Endothelial cell of umbilical vein (primary cell): ENCODE results near the gene COG5. TPM values are rescaled to one million over a fixed set of nuclear protein-coding genes. Genes with fewer than 3 reads are reported as not detected.

Source experiments
- BruUV-seq: library from RNA; stranded (reverse); fragments of 400-500 nt; replicated peaks from 2 replicates; lab custom pipeline; 2021; lab: Mats Ljungman, UMichigan
- CTCF ChIA-PET: fragments of 300-600, 350-600 bp; sonication (Branson Sonifier 250); formaldehyde crosslinking; loops from one replicate; lab custom pipeline; 2021; ENCODE audit warnings: antibody characterized with exemption, inconsistent platforms; lab: Charles Lee
- POLR2A ChIA-PET: fragments of 300-600, 350-600 bp; sonication (Branson Sonifier 250); formaldehyde crosslinking; loops from one replicate; lab custom pipeline; 2021; ENCODE audit warnings: antibody characterized with exemption, inconsistent platforms; lab: Charles Lee
- DNase-seq: peaks from one replicate; pipeline ENCODE4 v3.0.0-alpha.2; 2011; ENCODE audit warnings: low read depth, low spot score
- FAIRE-seq: peaks from 2 replicates; lab custom pipeline; 2011; peaks lifted over from hg19 to GRCh38; lab: Jason Lieb, UNC
- H2AFZ ChIP-seq: 2 replicates; pipeline ENCODE4 v1.6.0; 2012; ENCODE audit warnings: low read depth, low read length, control low read depth, inconsistent platforms
- H3K27ac ChIP-seq: 2 replicates; pipeline ENCODE4 v1.5.1; 2011; ENCODE audit warnings: low read depth, mild to moderate bottlenecking, control low read depth, low read length, moderate library complexity; ENCODE audit not compliant: insufficient read depth
- H3K27me3 ChIP-seq, 2 experiments: 2 replicates each; pipeline versions ENCODE4 v1.6.0 to v1.6.1; 2011; ENCODE audit warnings: low read length in 2 of 2, mixed read lengths in 1 of 2; ENCODE audit not compliant: control insufficient read depth in 2 of 2, insufficient read depth in 2 of 2
- H3K36me3 ChIP-seq, 2 experiments: 2 replicates in 1 of 2; 3 replicates in 1 of 2; pipeline ENCODE4 v1.5.1; 2011; ENCODE audit warnings: low read length in 2 of 2, mild to moderate bottlenecking in 1 of 2, moderate library complexity in 1 of 2; ENCODE audit not compliant: control insufficient read depth in 2 of 2, insufficient read depth in 2 of 2; ENCODE audit errors: extremely low read depth in 1 of 2
- H3K4me1 ChIP-seq: 3 replicates; pipeline ENCODE4 v1.5.1; 2011; ENCODE audit warnings: mild to moderate bottlenecking, low read length; ENCODE audit not compliant: control insufficient read depth, insufficient read depth; ENCODE audit errors: extremely low read depth
- H3K4me2 ChIP-seq: 2 replicates; pipeline ENCODE4 v1.6.1; 2011; ENCODE audit warnings: low read length, control low read depth, mixed read lengths; ENCODE audit not compliant: insufficient read depth
- H3K4me3 ChIP-seq, 3 experiments: fragments of 200-600 bp in 1 of 3; sonication (generic), shearing (Covaris generic) in 1 of 3; replicated peaks in 1 of 3; 2 replicates each; pipeline ENCODE4 v1.5.1; 2011 to 2016; ENCODE audit warnings: control low read depth in 3 of 3, low read length in 3 of 3, mild to moderate bottlenecking in 2 of 3, inconsistent platforms in 1 of 3, low read depth in 1 of 3, moderate library complexity in 1 of 3; ENCODE audit not compliant: insufficient read depth in 1 of 3
- H3K79me2 ChIP-seq: 2 replicates; pipeline ENCODE4 v1.6.0; 2012; ENCODE audit warnings: low read length, inconsistent platforms; ENCODE audit not compliant: control insufficient read depth, insufficient read depth
- H3K9ac ChIP-seq: replicated peaks from 2 replicates; pipeline ENCODE3; 2011; ENCODE audit warnings: low read length, control low read depth; ENCODE audit not compliant: insufficient read depth; ENCODE audit errors: extremely low read depth
- H3K9me1 ChIP-seq: replicated peaks from 3 replicates; pipeline ENCODE4 v1.6.0; 2011; ENCODE audit warnings: mild to moderate bottlenecking, low read length; ENCODE audit not compliant: control insufficient read depth, insufficient read depth; ENCODE audit errors: extremely low read depth
- H3K9me3 ChIP-seq: replicated peaks from 2 replicates; pipeline ENCODE4 v1.5.1; 2012; ENCODE audit warnings: low read length, inconsistent platforms; ENCODE audit not compliant: control insufficient read depth, insufficient read depth
- H4K20me1 ChIP-seq: replicated peaks from 2 replicates; pipeline ENCODE3; 2011; ENCODE audit warnings: mild to moderate bottlenecking, low read length; ENCODE audit not compliant: control insufficient read depth, insufficient read depth; ENCODE audit errors: extremely low read depth
- CTCF ChIP-seq, 2 donors: IDR thresholded peaks; 1 replicate in 1 of 2; 2 replicates in 1 of 2; pipeline ENCODE4 v1.5.1; 2011; ENCODE audit warnings: low read length in 2 of 2, mild to moderate bottlenecking in 2 of 2, moderate library complexity in 2 of 2, control low read depth in 1 of 2, inconsistent platforms in 1 of 2, low read depth in 1 of 2; ENCODE audit not compliant: insufficient read depth in 1 of 2; ENCODE audit errors: extremely low read depth in 1 of 2
- EZH2 ChIP-seq: IDR thresholded peaks from 2 replicates; pipeline ENCODE4 v1.6.1; 2012; ENCODE audit warnings: borderline replicate concordance, low read depth, mild to moderate bottlenecking, moderate library complexity, low read length, inconsistent platforms; ENCODE audit not compliant: severe bottlenecking
- FOS ChIP-seq: IDR thresholded peaks from 2 replicates; pipeline ENCODE4 v1.6.1; 2011; ENCODE audit warnings: mild to moderate bottlenecking, low read length, moderate library complexity, borderline replicate concordance; ENCODE audit not compliant: insufficient read depth
- GATA2 ChIP-seq: IDR thresholded peaks from 2 replicates; pipeline ENCODE4 v1.7.0; 2011; ENCODE audit warnings: low read depth, mild to moderate bottlenecking, moderate library complexity, mixed read lengths, low read length; ENCODE audit not compliant: insufficient read length, insufficient read depth
- JUN ChIP-seq: IDR thresholded peaks from 2 replicates; pipeline ENCODE4 v1.6.1; 2011; ENCODE audit warnings: borderline replicate concordance, low read depth; ENCODE audit not compliant: insufficient read length, insufficient read depth
- MAX ChIP-seq: IDR thresholded peaks from 2 replicates; pipeline ENCODE4 v1.6.1; 2011; ENCODE audit not compliant: insufficient read depth, insufficient read length
- MYC ChIP-seq: IDR thresholded peaks from one replicate; pipeline ENCODE4 v1.6.1; 2011; ENCODE audit warnings: mild to moderate bottlenecking, low read depth, low read length
- POLR2A ChIP-seq: IDR thresholded peaks from 2 replicates; pipeline ENCODE4 v1.6.1; 2012; ENCODE audit warnings: low read depth, mild to moderate bottlenecking, control low read depth, low read length
- POLR2AphosphoS5 ChIP-seq: IDR thresholded peaks from 2 replicates; pipeline ENCODE4 v1.6.1; 2012; ENCODE audit warnings: low read depth, mild to moderate bottlenecking, control low read depth, low read length, moderate library complexity; ENCODE audit not compliant: insufficient read depth
- dilution Hi-C: fragments of 300-500 bp; cut with MboI; formaldehyde crosslinking; loops from one replicate; pipeline ENCODE4 v1.15.0; 2019; ENCODE audit warnings: low sequenced_read_pairs; ENCODE audit not compliant: extremely low pct_ligation_motif_present
- intact Hi-C: fragments of 100-400 bp; cut with micrococcal nuclease; formaldehyde crosslinking; loops from one replicate; pipeline ENCODE4 v1.10.0; 2022
- polyA plus RNA-seq, 4 experiments: library from polyadenylated mRNA; depleted of rRNA in 3 of 4; stranded (reverse) in 3 of 4; unstranded in 1 of 4; fragments of >200 nt; gene quantifications; 2 replicates each; pipeline versions ENCODE4 v1.2.1 to v1.2.3, GENCODE V29; 2011 to 2012; ENCODE audit warnings: missing spikeins in 1 of 4
- total RNA-seq: library from RNA; stranded (reverse); gene quantifications from 2 replicates; pipeline ENCODE4 v1.2.3, GENCODE V29; 2021

Gene COG5
- total and polyA plus RNA-seq, 2 donors (not counting 3 experiments of a cell fraction or from before 2014, with no cell fraction given) = 18.8 to 45.3 TPM

GRCh38 chr7:107186240-107186639 is 377.5 kb downstream of the COG5 start:
- Histone ChIP-seq H3K9ac (no peak overlapping the region), H3K36me3 (peaks cover 18 to 24% of the 10 kb centered on the region in 2 experiments), H4K20me1 (no peaks in the 10 kb centered on the region), H3K9me1 (no peaks in the 10 kb centered on the region), H3K4me1 (peaks cover 14% of the 10 kb centered on the region), H3K9me3 (no peaks in the 10 kb centered on the region), H3K27ac (no peak overlapping the region), H3K79me2 (peaks cover 2% of the 10 kb centered on the region), H3K27me3 (no peaks in the 10 kb centered on the region), H2AFZ (no peak overlapping the region), H3K4me3 (no peak overlapping the region), H3K4me2 (no peak overlapping the region)
- TF ChIP-seq POLR2AphosphoS5 (no peak), MYC (no peak), CTCF (IDR thresholded peaks at IDR 0.05; ENCODE audit: extremely low read depth in 1 of 2, insufficient read depth in 1 of 2, low read depth in 1 of 2, low read length in 2 of 2) (no peak), GATA2 (no peak)
- BruUV-seq = no TSS peak
- ChIA-PET POLR2A (no interaction called here), CTCF (no interaction called here)
- DNase-seq (no peak), FAIRE-seq (no peak)
- intact Hi-C loops (no loop called here), dilution Hi-C loops (no loop called here)

- dilution Hi-C loops (no loop called here), intact Hi-C loops (no loop called here)
- Histone ChIP-seq H4K20me1 (no peaks in the 10 kb centered on the region), H3K27me3 (no peaks in the 10 kb centered on the region), H3K4me1 (peaks cover 14% of the 10 kb centered on the region), H3K36me3 (peaks cover 16 to 20% of the 10 kb centered on the region in 2 experiments), H3K4me2 (no peak overlapping the region), H3K9ac (no peak overlapping the region), H3K9me1 (no peaks in the 10 kb centered on the region), H3K4me3 (no peak overlapping the region), H3K9me3 (no peaks in the 10 kb centered on the region), H3K27ac (no peak overlapping the region), H3K79me2 (peaks cover 6% of the 10 kb centered on the region), H2AFZ (no peak overlapping the region)
- DNase-seq (no peak), FAIRE-seq (no peak)
- ChIA-PET CTCF (no interaction called here), POLR2A (no interaction called here)
- no TSS peak for BruUV-seq
- TF ChIP-seq EZH2 = no peak
- no peak for TF ChIP-seq JUN
- no peak for TF ChIP-seq POLR2A
- TF ChIP-seq MAX = no peak
- TF ChIP-seq GATA2 = no peak
- no peak for TF ChIP-seq MYC
- TF ChIP-seq CTCF (IDR thresholded peaks at IDR 0.05; ENCODE audit: extremely low read depth in 1 of 2, insufficient read depth in 1 of 2, low read depth in 1 of 2, low read length in 2 of 2) = no peak
- no peak for TF ChIP-seq FOS
Observed at GRCh38 chr7:107185716-107186115, 378.0 kb downstream of the COG5 start.
